PFSK-1 (cell line): ENCODE results near the gene BABAM2.

Experiments used
- POLR2AphosphoS5 ChIP-seq: IDR thresholded peaks from 2 replicates; pipeline ENCODE4 v1.6.1; 2012; ENCODE audit warnings: low read depth, mild to moderate bottlenecking, control low read depth, low read length, moderate library complexity
- TAF1 ChIP-seq: IDR thresholded peaks from 2 replicates; pipeline ENCODE4 v1.6.1; 2012; ENCODE audit warnings: low read length, control low read depth, borderline replicate concordance; ENCODE audit not compliant: insufficient read depth
- TF ChIP-seq, protein P1 (sequence below), 2 experiments: IDR thresholded peaks; 2 replicates each; pipeline versions ENCODE4 v1.6.1 to v1.8.0; 2011 to 2012; ENCODE audit warnings: low read depth in 2 of 2, low read length in 2 of 2, control low read depth in 1 of 2, inconsistent platforms in 1 of 2, mild to moderate bottlenecking in 1 of 2, moderate library complexity in 1 of 2; ENCODE audit not compliant: insufficient read depth in 1 of 2

DNA sequence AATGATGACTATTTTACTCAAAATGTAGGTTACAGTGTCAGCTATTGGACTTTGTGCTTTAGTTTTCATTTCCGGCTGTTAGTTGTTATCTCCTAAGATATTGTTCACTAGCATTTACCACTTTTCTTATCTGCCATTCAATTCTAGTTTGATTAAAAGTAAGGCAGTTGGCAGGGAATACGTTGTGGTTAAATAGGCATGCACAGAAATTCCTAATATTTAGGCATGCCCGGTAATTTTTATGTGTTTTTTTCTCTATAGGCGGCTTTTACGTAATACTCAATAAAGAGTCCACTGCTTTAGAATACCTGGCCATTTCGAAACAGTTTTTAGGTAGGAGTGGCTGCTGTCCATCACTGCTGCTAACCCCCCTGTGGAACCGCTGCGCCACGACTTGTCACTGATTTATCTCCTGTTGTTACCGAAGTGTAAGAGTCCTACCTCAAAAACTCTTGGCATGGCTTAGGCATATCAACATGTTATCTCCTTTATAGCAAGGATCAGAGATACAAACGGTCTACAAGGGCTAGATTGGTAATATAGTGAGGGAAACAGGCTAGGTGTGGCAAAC lies 39.5 kb downstream of the BABAM2 start:
- TF ChIP-seq POLR2AphosphoS5 (no peak), TAF1 (no peak)
- TF ChIP-seq, protein P1, sequence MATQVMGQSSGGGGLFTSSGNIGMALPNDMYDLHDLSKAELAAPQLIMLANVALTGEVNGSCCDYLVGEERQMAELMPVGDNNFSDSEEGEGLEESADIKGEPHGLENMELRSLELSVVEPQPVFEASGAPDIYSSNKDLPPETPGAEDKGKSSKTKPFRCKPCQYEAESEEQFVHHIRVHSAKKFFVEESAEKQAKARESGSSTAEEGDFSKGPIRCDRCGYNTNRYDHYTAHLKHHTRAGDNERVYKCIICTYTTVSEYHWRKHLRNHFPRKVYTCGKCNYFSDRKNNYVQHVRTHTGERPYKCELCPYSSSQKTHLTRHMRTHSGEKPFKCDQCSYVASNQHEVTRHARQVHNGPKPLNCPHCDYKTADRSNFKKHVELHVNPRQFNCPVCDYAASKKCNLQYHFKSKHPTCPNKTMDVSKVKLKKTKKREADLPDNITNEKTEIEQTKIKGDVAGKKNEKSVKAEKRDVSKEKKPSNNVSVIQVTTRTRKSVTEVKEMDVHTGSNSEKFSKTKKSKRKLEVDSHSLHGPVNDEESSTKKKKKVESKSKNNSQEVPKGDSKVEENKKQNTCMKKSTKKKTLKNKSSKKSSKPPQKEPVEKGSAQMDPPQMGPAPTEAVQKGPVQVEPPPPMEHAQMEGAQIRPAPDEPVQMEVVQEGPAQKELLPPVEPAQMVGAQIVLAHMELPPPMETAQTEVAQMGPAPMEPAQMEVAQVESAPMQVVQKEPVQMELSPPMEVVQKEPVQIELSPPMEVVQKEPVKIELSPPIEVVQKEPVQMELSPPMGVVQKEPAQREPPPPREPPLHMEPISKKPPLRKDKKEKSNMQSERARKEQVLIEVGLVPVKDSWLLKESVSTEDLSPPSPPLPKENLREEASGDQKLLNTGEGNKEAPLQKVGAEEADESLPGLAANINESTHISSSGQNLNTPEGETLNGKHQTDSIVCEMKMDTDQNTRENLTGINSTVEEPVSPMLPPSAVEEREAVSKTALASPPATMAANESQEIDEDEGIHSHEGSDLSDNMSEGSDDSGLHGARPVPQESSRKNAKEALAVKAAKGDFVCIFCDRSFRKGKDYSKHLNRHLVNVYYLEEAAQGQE (IDR thresholded peaks at IDR 0.05; ENCODE audit: insufficient read depth in 1 of 2, low read depth in 2 of 2, low read length in 2 of 2) = no peak
